H9 (cell line): Measurements from ENCODE around the gene ANAPC16. TPM values are rescaled to one million over a fixed set of nuclear protein-coding genes. Genes with fewer than 3 reads are reported as not detected.

Experiments
- DNase-seq: peaks from one replicate; pipeline ENCODE4 v3.0.0-alpha.2; 2017
- H2AFZ ChIP-seq: one replicate; pipeline ENCODE4 v1.6.1; 2013; ENCODE audit warnings: mild to moderate bottlenecking, low read length, control low read depth, moderate library complexity
- H2AK5ac ChIP-seq: 2 replicates; pipeline ENCODE4 v1.6.1; 2013; ENCODE audit warnings: low read length, control low read depth, mixed read lengths; ENCODE audit not compliant: insufficient read length
- H2BK120ac ChIP-seq: one replicate; pipeline ENCODE4 v1.6.1; 2013; ENCODE audit warnings: low read depth, mild to moderate bottlenecking, low read length, control low read depth, inconsistent platforms; ENCODE audit not compliant: poor library complexity, severe bottlenecking
- H2BK12ac ChIP-seq: 2 replicates; pipeline ENCODE4 v1.6.1; 2013; ENCODE audit warnings: low read length, control low read depth, mixed read lengths, low read depth; ENCODE audit not compliant: insufficient read length
- H2BK15ac ChIP-seq: 2 replicates; pipeline ENCODE4 v1.6.1; 2013; ENCODE audit warnings: low read depth, low read length, control low read depth
- H2BK20ac ChIP-seq: one replicate; pipeline ENCODE4 v1.6.1; 2013; ENCODE audit warnings: low read depth, mild to moderate bottlenecking, low read length, control low read depth, inconsistent platforms; ENCODE audit not compliant: poor library complexity, severe bottlenecking
- H2BK5ac ChIP-seq: 2 replicates; pipeline ENCODE4 v1.6.1; 2013; ENCODE audit warnings: low read length, control low read depth, mixed read lengths; ENCODE audit not compliant: insufficient read length
- H3K14ac ChIP-seq: 2 replicates; pipeline ENCODE4 v1.6.1; 2013; ENCODE audit warnings: low read length, control low read depth; ENCODE audit not compliant: insufficient read depth
- H3K18ac ChIP-seq: 2 replicates; pipeline ENCODE4 v1.6.1; 2013; ENCODE audit warnings: low read depth, mild to moderate bottlenecking, mixed read lengths, low read length, control low read depth; ENCODE audit not compliant: insufficient read length
- H3K23ac ChIP-seq: 2 replicates; pipeline ENCODE4 v1.6.1; 2013; ENCODE audit warnings: low read length, control low read depth, mixed read lengths, low read depth; ENCODE audit not compliant: insufficient read length
- H3K23me2 ChIP-seq: 2 replicates; pipeline ENCODE4 v1.6.1; 2013; ENCODE audit warnings: low read depth, mild to moderate bottlenecking, mixed read lengths, low read length, control low read depth; ENCODE audit not compliant: insufficient read length, poor library complexity, severe bottlenecking
- H3K27ac ChIP-seq: 2 replicates; pipeline ENCODE4 v1.5.1; 2013; ENCODE audit warnings: low read length, control low read depth, mixed read lengths, low read depth; ENCODE audit not compliant: insufficient read length
- H3K27me3 ChIP-seq: 2 replicates; pipeline ENCODE4 v1.6.1; 2013; ENCODE audit warnings: low read length, control low read depth, inconsistent platforms; ENCODE audit not compliant: insufficient read depth
- H3K4ac ChIP-seq: 2 replicates; pipeline ENCODE4 v1.6.1; 2013; ENCODE audit warnings: low read depth, mild to moderate bottlenecking, control low read depth, inconsistent platforms, low read length, moderate library complexity
- H3K4me1 ChIP-seq: 2 replicates; pipeline ENCODE4 v1.6.1; 2013; ENCODE audit warnings: low read length, control low read depth, inconsistent platforms; ENCODE audit not compliant: insufficient read depth
- H3K4me2 ChIP-seq: 2 replicates; pipeline ENCODE4 v1.6.1; 2013; ENCODE audit warnings: low read length, control low read depth, mixed read lengths; ENCODE audit not compliant: insufficient read length, insufficient read depth
- H3K56ac ChIP-seq: 2 replicates; pipeline ENCODE4 v1.6.1; 2013; ENCODE audit warnings: low read depth, mild to moderate bottlenecking, mixed read lengths, low read length, control low read depth; ENCODE audit not compliant: insufficient read length
- H3K79me1 ChIP-seq: 2 replicates; pipeline ENCODE4 v1.6.1; 2013; ENCODE audit warnings: low read depth, mild to moderate bottlenecking, moderate library complexity, low read length, control low read depth, inconsistent platforms; ENCODE audit not compliant: insufficient read depth, poor library complexity, severe bottlenecking
- H3K79me2 ChIP-seq: 2 replicates; pipeline ENCODE4 v1.6.1; 2013; ENCODE audit warnings: low read length, control low read depth, inconsistent platforms; ENCODE audit not compliant: insufficient read depth
- H3K9ac ChIP-seq: 2 replicates; pipeline ENCODE4 v1.6.1; 2013; ENCODE audit warnings: low read length, control low read depth, mixed read lengths; ENCODE audit not compliant: insufficient read length; ENCODE audit errors: extremely low read depth
- H3K9me3 ChIP-seq: one replicate; pipeline ENCODE4 v1.6.1; 2013; ENCODE audit warnings: low read depth, low read length, inconsistent platforms; ENCODE audit not compliant: control insufficient read depth
- H3T11ph ChIP-seq: one replicate; pipeline ENCODE4 v1.6.1; 2013; ENCODE audit warnings: mild to moderate bottlenecking, low read length, control low read depth, inconsistent platforms
- H4K20me1 ChIP-seq: one replicate; pipeline ENCODE4 v1.6.1; 2013; ENCODE audit not compliant: control insufficient read depth, insufficient read length, insufficient read depth
- H4K5ac ChIP-seq: 2 replicates; pipeline ENCODE4 v1.6.1; 2013; ENCODE audit warnings: low read depth, mild to moderate bottlenecking, mixed read lengths, low read length, control low read depth; ENCODE audit not compliant: insufficient read length
- H4K8ac ChIP-seq: replicated peaks from 2 replicates; pipeline ENCODE4 v1.6.1; 2013; ENCODE audit warnings: low read length, control low read depth, mixed read lengths, low read depth; ENCODE audit not compliant: insufficient read length
- H4K91ac ChIP-seq: 2 replicates; pipeline ENCODE4 v1.6.1; 2013; ENCODE audit warnings: low read depth, mild to moderate bottlenecking, moderate library complexity, mixed read lengths, low read length, control low read depth; ENCODE audit not compliant: insufficient read length
- H3K27ac Mint-ChIP-seq, 3 experiments: 2 replicates in 2 of 3; 3 replicates in 1 of 3; pipeline ENCODE4 v1.8.0; 2020 to 2021; ENCODE audit warnings: mixed read lengths in 3 of 3, mild to moderate bottlenecking in 1 of 3, moderate library complexity in 1 of 3
- H3K27me3 Mint-ChIP-seq: 2 replicates; pipeline ENCODE4 v1.8.0; 2021; ENCODE audit warnings: low read depth, mild to moderate bottlenecking, moderate library complexity, mixed read lengths
- H3K36me3 Mint-ChIP-seq, 3 experiments: 2 replicates in 2 of 3; 3 replicates in 1 of 3; pipeline ENCODE4 v1.8.0; 2020 to 2021; ENCODE audit warnings: low read depth in 3 of 3, mixed read lengths in 3 of 3; ENCODE audit not compliant: insufficient read depth in 1 of 3
- H3K4me1 Mint-ChIP-seq, 2 experiments: 2 replicates each; pipeline ENCODE4 v1.8.0; 2020; ENCODE audit warnings: mixed read lengths in 2 of 2
- H3K4me3 Mint-ChIP-seq, 2 experiments: 2 replicates in 1 of 2; 3 replicates in 1 of 2; pipeline ENCODE4 v1.8.0; 2020 to 2021; ENCODE audit warnings: mild to moderate bottlenecking in 2 of 2, mixed read lengths in 2 of 2, moderate library complexity in 1 of 2
- H3K9me3 Mint-ChIP-seq, 2 experiments: 2 replicates in 1 of 2; 3 replicates in 1 of 2; pipeline ENCODE4 v1.8.0; 2020; ENCODE audit warnings: mild to moderate bottlenecking in 2 of 2, mixed read lengths in 2 of 2, moderate library complexity in 1 of 2
- CTCF ChIP-seq: fragments of 200-600 bp; sonication (generic); conservative IDR thresholded peaks from 3 replicates; pipeline ENCODE4 v1.8.0; 2021; ENCODE audit warnings: antibody characterized with exemption, mild to moderate bottlenecking
- WGBS: extraction: QIAGEN DNeasy Blood & Tissue Kit; methylation state at CpG from one replicate; pipeline ENCODE4 v1.1.7; 2013; ENCODE audit warnings: missing lambda C conversion rate, low lambda C conversion rate, mixed read lengths; ENCODE audit not compliant: insufficient read length; ENCODE audit errors: extremely low coverage; 5-methylcytosine and 5-hydroxymethylcytosine counted together
- total RNA-seq: library from RNA; stranded (reverse); gene quantifications from 2 replicates; pipeline ENCODE4 v1.2.1, GENCODE V29; 2021

Gene ANAPC16
- total RNA-seq, 1 experiment from 2014 or later, result 66.6 TPM

- Mint-ChIP-seq H3K36me3 (peaks cover 6 to 45% (median 31%) of the 10 kb centered on the region in 3 experiments; a peak in 6 of 7 replicates), H3K4me3 (no peak overlapping the region), H3K4me1 (no peaks in the 10 kb centered on the region), H3K9me3 (no peaks in the 10 kb centered on the region), H3K27ac (no peak overlapping the region), H3K27me3 (no peaks in the 10 kb centered on the region)
- no peak overlapping the region for H3K4me2 ChIP-seq
- no peak overlapping the region for H2BK5ac ChIP-seq
- no peak for DNase-seq
- H3K27me3 ChIP-seq, result no peaks in the 10 kb centered on the region
- H3K4ac ChIP-seq, result no peak overlapping the region
- no peak overlapping the region for H3K18ac ChIP-seq
- no peak overlapping the region for H2AFZ ChIP-seq
- H3K79me1 ChIP-seq, result no peaks in the 10 kb centered on the region
- no peak overlapping the region for H3K27ac ChIP-seq
- H2AK5ac ChIP-seq, result no peak overlapping the region
- H4K91ac ChIP-seq, result no peak overlapping the region
- H4K5ac ChIP-seq, result no peak overlapping the region
- H2BK15ac ChIP-seq, result no peak overlapping the region
- no peaks in the 10 kb centered on the region for H3K4me1 ChIP-seq
- no peaks in the 10 kb centered on the region for H3K79me2 ChIP-seq
- H2BK120ac ChIP-seq, result no peak overlapping the region
- H3K14ac ChIP-seq, result no peak overlapping the region
- no peak for TF ChIP-seq CTCF
- H2BK12ac ChIP-seq, result no peak overlapping the region
- H4K8ac ChIP-seq, result no peak overlapping the region
- no peak overlapping the region for H3K23ac ChIP-seq
- H3K23me2 ChIP-seq, result no peaks in the 10 kb centered on the region
- H4K20me1 ChIP-seq, result no peaks in the 10 kb centered on the region
- WGBS, result no CpG with 5 or more reads among the region's 9 CpGs
- no peak overlapping the region for H3K9ac ChIP-seq
- no peak overlapping the region for H3K56ac ChIP-seq
- no peaks in the 10 kb centered on the region for H3K9me3 ChIP-seq
- H3T11ph ChIP-seq, result no peak overlapping the region
- H2BK20ac ChIP-seq, result no peak overlapping the region
Observed at GRCh38 chr10:72204296-72204695, 11.5 kb upstream of the ANAPC16 start.
